HepG2 (cell line): ENCODE measurements around the gene CDHR5. TPM values are rescaled to one million over a fixed set of nuclear protein-coding genes. Genes with fewer than 3 reads are reported as not detected.
A peak's percentile ranks its signal among the peaks of the same experiment; 100 is the strongest.

Source experiments
- FOSL1 ChIP-seq: sonication (generic); formaldehyde crosslinking; IDR thresholded peaks from 2 replicates; pipeline ENCODE4 v1.9.0; 2021; ENCODE audit warnings: missing genetic modification reagents, borderline replicate concordance
- KDM5A ChIP-seq: fragments of 200-600 bp; sonication (generic); IDR thresholded peaks from 2 replicates; pipeline ENCODE4 v1.7.0; 2018; ENCODE audit warnings: antibody characterized with exemption, mild to moderate bottlenecking, low read length, borderline replicate concordance
- PCBP2 ChIP-seq: fragments of 200-400 bp; formaldehyde crosslinking; optimal IDR thresholded peaks from 2 replicates; pipeline ENCODE3; 2018; ENCODE audit warnings: low read length, low read depth; ENCODE audit not compliant: poor library complexity, severe bottlenecking
- PPARG ChIP-seq: conservative IDR thresholded peaks from 2 replicates; pipeline ENCODE4 v1.6.1; 2016; ENCODE audit warnings: missing biosample characterization, missing genetic modification reagents
- USF2 ChIP-seq, 2 experiments: sonication (generic) in 1 of 2; formaldehyde crosslinking in 1 of 2; IDR thresholded peaks; 2 replicates each; pipeline versions ENCODE4 v1.5.1 to v1.6.1; 2011 to 2020; ENCODE audit warnings: borderline replicate concordance in 1 of 2, low read depth in 1 of 2, low read length in 1 of 2, mild to moderate bottlenecking in 1 of 2, missing genetic modification reagents in 1 of 2, moderate library complexity in 1 of 2
- WIZ ChIP-seq: sonication (generic); formaldehyde crosslinking; IDR thresholded peaks from 2 replicates; pipeline ENCODE4 v1.5.1; 2020; ENCODE audit warnings: mild to moderate bottlenecking, missing genetic modification reagents
- ZBTB43 ChIP-seq: sonication (generic); formaldehyde crosslinking; conservative IDR thresholded peaks from 2 replicates; pipeline ENCODE4 v1.4.0; 2020; ENCODE audit warnings: missing genetic modification reagents
- ZBTB44 ChIP-seq: sonication (generic); formaldehyde crosslinking; IDR thresholded peaks from 2 replicates; pipeline ENCODE4 v1.4.0; 2020; ENCODE audit warnings: missing genetic modification reagents
- ZEB1 ChIP-seq: IDR thresholded peaks from 2 replicates; pipeline ENCODE4 v1.6.1; 2012; ENCODE audit warnings: mild to moderate bottlenecking, low read depth, inconsistent platforms; ENCODE audit not compliant: insufficient replicate concordance
- ZNF563 ChIP-seq: sonication (generic); formaldehyde crosslinking; IDR thresholded peaks from 2 replicates; pipeline ENCODE4 v1.8.0; 2022; ENCODE audit warnings: mild to moderate bottlenecking, moderate library complexity, missing genetic modification reagents
- ZNF761 ChIP-seq: sonication (generic); formaldehyde crosslinking; conservative IDR thresholded peaks from 2 replicates; pipeline ENCODE4 v1.4.0; 2020; ENCODE audit warnings: mild to moderate bottlenecking, missing genetic modification reagents
- polyA plus RNA-seq, 8 experiments: library from polyadenylated mRNA; depleted of rRNA in 3 of 8; stranded (reverse) in 7 of 8; unstranded in 1 of 8; fragments of >200 nt; fragmentation: Illumina TruSeq in 4 of 8; extraction: Trizol in 4 of 8; gene quantifications; 2 replicates each; pipeline versions ENCODE4 v1.2.1 to v1.2.3, GENCODE V29; 2011 to 2016; ENCODE audit warnings: low read depth in 4 of 8, missing spikeins in 1 of 8, mixed read lengths in 1 of 8; ENCODE audit not compliant: insufficient read depth in 1 of 8
- total RNA-seq, 5 experiments: library from RNA; depleted of rRNA; stranded (reverse); fragments of >200 nt; fragmentation: Illumina TruSeq; extraction: Trizol; gene quantifications; 2 replicates each; pipeline ENCODE4 v1.2.3, GENCODE V29; 2016; ENCODE audit warnings: low read depth in 1 of 5
- TF ChIP-seq, protein P1 (sequence below): sonication (generic); formaldehyde crosslinking; IDR thresholded peaks from 2 replicates; pipeline ENCODE4 v1.4.0; 2020; ENCODE audit warnings: missing genetic modification reagents
- TF ChIP-seq, protein P2 (sequence below): sonication (generic); formaldehyde crosslinking; IDR thresholded peaks from 2 replicates; pipeline ENCODE4 v1.4.0; 2020; ENCODE audit warnings: missing genetic modification reagents, borderline replicate concordance
- TF ChIP-seq, protein P3 (sequence below): IDR thresholded peaks from 2 replicates; pipeline ENCODE4 v1.6.1; 2018; ENCODE audit warnings: missing genetic modification reagents
- TF ChIP-seq, protein P4 (sequence below): sonication (generic); formaldehyde crosslinking; IDR thresholded peaks from 2 replicates; pipeline ENCODE4 v1.4.0; 2020; ENCODE audit warnings: missing genetic modification reagents

Gene CDHR5
- total and polyA plus RNA-seq, 2 of the 13 experiments (the other 11 are each of a cell fraction or from before 2014, with no cell fraction given) = 0.46 to 0.71 TPM

DNA sequence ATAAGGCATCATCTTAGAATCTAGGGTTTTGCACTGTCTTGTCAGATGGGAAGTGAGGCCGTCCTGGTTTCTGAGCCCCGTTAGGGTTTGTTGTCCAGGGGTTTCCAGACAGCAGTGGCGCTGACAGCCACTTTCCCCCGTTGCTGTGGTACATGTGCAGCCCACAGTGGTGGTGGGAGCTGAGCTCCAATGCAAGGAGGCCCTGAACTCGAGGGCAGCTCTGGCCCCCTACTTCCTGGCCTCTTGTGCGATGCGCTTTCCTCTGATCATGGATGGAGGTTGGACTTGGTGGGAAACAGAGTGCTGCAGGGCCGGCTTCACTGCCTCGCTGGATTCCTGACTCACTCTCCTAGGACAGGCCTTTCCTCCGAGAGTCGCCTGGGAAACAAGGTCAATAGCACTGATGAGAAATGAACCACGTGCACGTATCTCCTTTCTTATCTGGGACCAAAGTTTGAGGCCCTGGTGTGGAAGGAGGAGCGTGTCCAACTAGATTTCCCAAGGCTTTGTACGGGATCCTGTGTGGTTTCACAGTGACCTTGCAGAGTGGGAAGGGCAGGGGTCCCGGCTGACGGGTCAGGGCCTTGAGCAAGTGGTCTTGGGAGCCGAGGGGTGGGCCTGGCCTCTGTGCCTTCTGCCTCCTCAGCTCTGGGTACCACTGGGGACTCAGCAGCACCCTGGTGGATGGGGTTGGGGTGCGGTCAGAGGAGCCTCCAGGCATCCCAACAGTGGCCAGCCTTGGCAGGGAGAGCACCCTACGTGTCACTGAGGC, 44.7 kb downstream of the CDHR5 start (continued):
- no peak for TF ChIP-seq ZBTB44 (CRISPR knock-in tag)
- no peak for TF ChIP-seq FOSL1 (CRISPR knock-in tag)
- no peak for TF ChIP-seq PPARG (CRISPR knock-in tag)
- peak; percentile 21; the same call in 1 of the 2 replicates for TF ChIP-seq USF2 (IDR thresholded peaks at IDR 0.05; ENCODE audit: low read depth, low read length)
- no peak; the same call in 1 of the 2 replicates for TF ChIP-seq USF2 (CRISPR knock-in tag; IDR thresholded peaks at IDR 0.05; ENCODE audit: borderline replicate concordance)
- TF ChIP-seq, protein P1, sequence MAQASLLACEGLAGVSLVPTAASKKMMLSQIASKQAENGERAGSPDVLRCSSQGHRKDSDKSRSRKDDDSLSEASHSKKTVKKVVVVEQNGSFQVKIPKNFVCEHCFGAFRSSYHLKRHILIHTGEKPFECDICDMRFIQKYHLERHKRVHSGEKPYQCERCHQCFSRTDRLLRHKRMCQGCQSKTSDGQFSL (CRISPR knock-in tag) = no peak
- TF ChIP-seq, protein P2, sequence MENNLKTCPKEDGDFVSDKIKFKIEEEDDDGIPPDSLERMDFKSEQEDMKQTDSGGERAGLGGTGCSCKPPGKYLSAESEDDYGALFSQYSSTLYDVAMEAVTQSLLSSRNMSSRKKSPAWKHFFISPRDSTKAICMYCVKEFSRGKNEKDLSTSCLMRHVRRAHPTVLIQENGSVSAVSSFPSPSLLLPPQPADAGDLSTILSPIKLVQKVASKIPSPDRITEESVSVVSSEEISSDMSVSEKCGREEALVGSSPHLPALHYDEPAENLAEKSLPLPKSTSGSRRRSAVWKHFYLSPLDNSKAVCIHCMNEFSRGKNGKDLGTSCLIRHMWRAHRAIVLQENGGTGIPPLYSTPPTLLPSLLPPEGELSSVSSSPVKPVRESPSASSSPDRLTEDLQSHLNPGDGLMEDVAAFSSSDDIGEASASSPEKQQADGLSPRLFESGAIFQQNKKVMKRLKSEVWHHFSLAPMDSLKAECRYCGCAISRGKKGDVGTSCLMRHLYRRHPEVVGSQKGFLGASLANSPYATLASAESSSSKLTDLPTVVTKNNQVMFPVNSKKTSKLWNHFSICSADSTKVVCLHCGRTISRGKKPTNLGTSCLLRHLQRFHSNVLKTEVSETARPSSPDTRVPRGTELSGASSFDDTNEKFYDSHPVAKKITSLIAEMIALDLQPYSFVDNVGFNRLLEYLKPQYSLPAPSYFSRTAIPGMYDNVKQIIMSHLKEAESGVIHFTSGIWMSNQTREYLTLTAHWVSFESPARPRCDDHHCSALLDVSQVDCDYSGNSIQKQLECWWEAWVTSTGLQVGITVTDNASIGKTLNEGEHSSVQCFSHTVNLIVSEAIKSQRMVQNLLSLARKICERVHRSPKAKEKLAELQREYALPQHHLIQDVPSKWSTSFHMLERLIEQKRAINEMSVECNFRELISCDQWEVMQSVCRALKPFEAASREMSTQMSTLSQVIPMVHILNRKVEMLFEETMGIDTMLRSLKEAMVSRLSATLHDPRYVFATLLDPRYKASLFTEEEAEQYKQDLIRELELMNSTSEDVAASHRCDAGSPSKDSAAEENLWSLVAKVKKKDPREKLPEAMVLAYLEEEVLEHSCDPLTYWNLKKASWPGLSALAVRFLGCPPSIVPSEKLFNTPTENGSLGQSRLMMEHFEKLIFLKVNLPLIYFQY (CRISPR knock-in tag) = no peak
- TF ChIP-seq, protein P3, sequence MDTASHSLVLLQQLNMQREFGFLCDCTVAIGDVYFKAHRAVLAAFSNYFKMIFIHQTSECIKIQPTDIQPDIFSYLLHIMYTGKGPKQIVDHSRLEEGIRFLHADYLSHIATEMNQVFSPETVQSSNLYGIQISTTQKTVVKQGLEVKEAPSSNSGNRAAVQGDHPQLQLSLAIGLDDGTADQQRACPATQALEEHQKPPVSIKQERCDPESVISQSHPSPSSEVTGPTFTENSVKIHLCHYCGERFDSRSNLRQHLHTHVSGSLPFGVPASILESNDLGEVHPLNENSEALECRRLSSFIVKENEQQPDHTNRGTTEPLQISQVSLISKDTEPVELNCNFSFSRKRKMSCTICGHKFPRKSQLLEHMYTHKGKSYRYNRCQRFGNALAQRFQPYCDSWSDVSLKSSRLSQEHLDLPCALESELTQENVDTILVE = no peak
- TF ChIP-seq ZBTB43 (CRISPR knock-in tag) = no peak
- TF ChIP-seq, protein P4, sequence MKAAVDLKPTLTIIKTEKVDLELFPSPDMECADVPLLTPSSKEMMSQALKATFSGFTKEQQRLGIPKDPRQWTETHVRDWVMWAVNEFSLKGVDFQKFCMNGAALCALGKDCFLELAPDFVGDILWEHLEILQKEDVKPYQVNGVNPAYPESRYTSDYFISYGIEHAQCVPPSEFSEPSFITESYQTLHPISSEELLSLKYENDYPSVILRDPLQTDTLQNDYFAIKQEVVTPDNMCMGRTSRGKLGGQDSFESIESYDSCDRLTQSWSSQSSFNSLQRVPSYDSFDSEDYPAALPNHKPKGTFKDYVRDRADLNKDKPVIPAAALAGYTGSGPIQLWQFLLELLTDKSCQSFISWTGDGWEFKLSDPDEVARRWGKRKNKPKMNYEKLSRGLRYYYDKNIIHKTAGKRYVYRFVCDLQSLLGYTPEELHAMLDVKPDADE (CRISPR knock-in tag) = no peak
- no peak for TF ChIP-seq PCBP2
- no peak for TF ChIP-seq WIZ (CRISPR knock-in tag)
- no peak for TF ChIP-seq ZEB1
- TF ChIP-seq ZNF563 (CRISPR knock-in tag) = no peak
- no peak for TF ChIP-seq ZNF761 (CRISPR knock-in tag)
- TF ChIP-seq KDM5A = no peak
